K562 (cell line): ENCODE results near the gene NR0B2. TPM values are rescaled to one million over a fixed set of nuclear protein-coding genes. Genes with fewer than 3 reads are reported as not detected.
"Not testable (repeated sequence)": the region's sequence is repeated elsewhere in the genome, so short reads cannot be mapped to it uniquely, and the experiment has no call there.

Source experiments
- ATAC-seq: fragments of 200-7000 bp; cut with Tn5 transposase; 3 replicates; pipeline ENCODE4 v1.9.1; 2020; ENCODE audit warnings: moderate library complexity
- BruUV-seq: library from RNA; stranded (reverse); fragments of 400-500 nt; replicated peaks from 2 replicates; lab custom pipeline; 2021; lab: Mats Ljungman, UMichigan
- CTCF ChIA-PET: fragments of 300-600 bp; formaldehyde crosslinking; extraction: SDS; loops from one replicate; lab custom pipeline; 2021; ENCODE audit warnings: low intra/inter-chr PET ratio; lab: Yijun Ruan, JAX
- POLR2A ChIA-PET: fragments of 300-600, 350-650 bp; sonication (Branson Sonifier 250); formaldehyde crosslinking; extraction: SDS; loops from one replicate; lab custom pipeline; 2021; ENCODE audit warnings: antibody characterized with exemption, inconsistent platforms; lab: Yijun Ruan, JAX
- DNase-seq, 4 experiments: peaks; one replicate each; pipeline versions ENCODE4 v3.0.0 to v3.0.0-alpha.2; 2011 to 2018; ENCODE audit warnings: low spot score in 3 of 4, mixed read lengths in 3 of 4; ENCODE audit errors: extremely low read depth in 1 of 4
- FAIRE-seq: peaks from 2 replicates; lab custom pipeline; 2011; peaks lifted over from hg19 to GRCh38; lab: Jason Lieb, UNC
- H2AFZ ChIP-seq: 2 replicates; pipeline ENCODE4 v1.6.0; 2011; ENCODE audit warnings: low read depth, low read length, control low read depth, inconsistent platforms
- H3K27ac ChIP-seq: fragments of 200-600 bp; 3 replicates; pipeline ENCODE4 v1.8.0; 2011; ENCODE audit warnings: low read depth, mild to moderate bottlenecking, control low read depth, inconsistent platforms, low read length, moderate library complexity, mixed read lengths; ENCODE audit errors: extremely low read depth
- H3K27me3 ChIP-seq, 2 experiments: fragments of 300-600 bp in 1 of 2; 2 replicates in 1 of 2; 3 replicates in 1 of 2; pipeline versions ENCODE4 v1.6.0 to v1.8.0; 2011; ENCODE audit warnings: inconsistent platforms in 2 of 2, low read length in 2 of 2, mild to moderate bottlenecking in 1 of 2, mixed read lengths in 1 of 2, moderate library complexity in 1 of 2; ENCODE audit not compliant: control insufficient read depth in 2 of 2, insufficient read depth in 2 of 2
- H3K36me3 ChIP-seq: fragments of 300-600 bp; 3 replicates; pipeline ENCODE4 v1.8.0; 2011; ENCODE audit warnings: mild to moderate bottlenecking, low read length, inconsistent platforms; ENCODE audit not compliant: control insufficient read depth, insufficient read depth
- H3K4me1 ChIP-seq, 2 experiments: fragments of 200-600 bp in 1 of 2; replicated peaks in 1 of 2; 2 replicates in 1 of 2; 3 replicates in 1 of 2; pipeline versions ENCODE4 v1.5.1 to v1.8.0; 2011; ENCODE audit warnings: inconsistent platforms in 2 of 2, low read length in 2 of 2, mild to moderate bottlenecking in 1 of 2, mixed read lengths in 1 of 2, moderate library complexity in 1 of 2; ENCODE audit not compliant: control insufficient read depth in 2 of 2, insufficient read depth in 2 of 2
- H3K4me2 ChIP-seq: 2 replicates; pipeline ENCODE4 v1.6.1; 2011; ENCODE audit warnings: low read length, control low read depth, inconsistent platforms, mixed read lengths; ENCODE audit not compliant: insufficient read depth
- H3K4me3 ChIP-seq: fragments of 200-600 bp; sonication (generic), shearing (Covaris generic); 2 replicates; pipeline ENCODE4 v1.5.1; 2016; ENCODE audit warnings: control low read depth, inconsistent platforms
- H3K79me2 ChIP-seq: fragments of 200-600 bp; 3 replicates; pipeline ENCODE4 v1.8.0; 2011; ENCODE audit warnings: low read length, inconsistent platforms; ENCODE audit not compliant: control insufficient read depth, insufficient read depth
- H3K9ac ChIP-seq, 2 experiments: 2 replicates each; pipeline versions ENCODE4 v1.6.0 to v1.6.1; 2011; ENCODE audit warnings: low read depth in 2 of 2, low read length in 2 of 2, control low read depth in 1 of 2, inconsistent platforms in 1 of 2, mild to moderate bottlenecking in 1 of 2, mixed read lengths in 1 of 2; ENCODE audit not compliant: insufficient read depth in 1 of 2
- H3K9me1 ChIP-seq: one replicate; pipeline ENCODE4 v1.6.0; 2011; ENCODE audit warnings: inconsistent platforms, mild to moderate bottlenecking, low read length, moderate library complexity; ENCODE audit not compliant: control insufficient read depth, insufficient read depth
- H3K9me3 ChIP-seq: replicated peaks from 2 replicates; pipeline ENCODE4 v1.5.1; 2011; ENCODE audit warnings: low read depth, low read length, inconsistent platforms; ENCODE audit not compliant: control insufficient read depth, insufficient read depth
- H4K20me1 ChIP-seq: replicated peaks from 2 replicates; pipeline ENCODE4 v1.6.1; 2011; ENCODE audit warnings: low read length, inconsistent platforms, mixed read lengths; ENCODE audit not compliant: control insufficient read depth, insufficient read depth
- CEBPG ChIP-seq, 3 experiments: fragments of 200-800 bp in 1 of 3; sonication (Bioruptor generic) in 1 of 3; sonication (generic) in 1 of 3; formaldehyde crosslinking in 1 of 3; IDR thresholded peaks in 2 of 3; conservative IDR thresholded peaks in 1 of 3; 2 replicates each; pipeline versions ENCODE4 v1.6.1 to v1.8.0; 2016 to 2022; ENCODE audit warnings: missing compliant biosample characterization in 2 of 3, missing genetic modification characterization in 2 of 3, mild to moderate bottlenecking in 1 of 3, missing genetic modification reagents in 1 of 3
- CTBP1 ChIP-seq: fragments of 450-650 bp; IDR thresholded peaks from 2 replicates; pipeline ENCODE4 v1.6.1; 2016; ENCODE audit warnings: borderline replicate concordance
- GTF2A2 ChIP-seq: IDR thresholded peaks from 2 replicates; pipeline ENCODE4 v1.6.1; 2016; ENCODE audit warnings: mild to moderate bottlenecking, missing genetic modification characterization, missing compliant biosample characterization
- PML ChIP-seq: IDR thresholded peaks from 2 replicates; pipeline ENCODE4 v1.6.1; 2012; ENCODE audit warnings: low read length, inconsistent platforms
- TFAM ChIP-seq: fragments of 250-450 bp; sonication (Bioruptor Pico); conservative IDR thresholded peaks from 2 replicates; pipeline ENCODE4 v1.5.0; 2021; ENCODE audit warnings: mild to moderate bottlenecking, moderate library complexity
- ZNF431 ChIP-seq: sonication (generic); formaldehyde crosslinking; IDR thresholded peaks from 2 replicates; pipeline ENCODE4 v1.8.0; 2022; ENCODE audit warnings: mild to moderate bottlenecking, missing genetic modification reagents
- WGBS: fragments of 100-300 bp; shearing (Covaris generic); methylation state at CpG from one replicate; pipeline ENCODE4 v1.1.6; 2016; ENCODE audit warnings: low coverage, mixed read lengths; ENCODE audit not compliant: insufficient coverage; ENCODE audit errors: missing lambda C conversion rate; 5-methylcytosine and 5-hydroxymethylcytosine counted together
- in situ Hi-C: fragments of 300-500 bp; cut with MboI; formaldehyde crosslinking; loops from 4 replicates; pipeline ENCODE4 v1.15.0; 2018; ENCODE audit warnings: inconsistent platforms, mixed read lengths
- intact Hi-C: fragments of 100-400 bp; cut with micrococcal nuclease; formaldehyde crosslinking; loops from 2 replicates; pipeline ENCODE4 v1.14.2; 2022
- polyA plus RNA-seq, 8 experiments: library from polyadenylated mRNA; depleted of rRNA in 4 of 8; stranded (reverse) in 5 of 8; unstranded in 3 of 8; fragments of >200 nt; fragmentation: Nextera tagmentation in 2 of 8; fragmentation: Illumina TruSeq in 1 of 8; extraction: Ambion mirVana in 2 of 8; extraction: Trizol in 1 of 8; gene quantifications; 2 replicates each; pipeline versions ENCODE4 v1.2.1 to v1.2.3, GENCODE V29; 2011 to 2014; ENCODE audit warnings: inconsistent platforms in 1 of 8, missing spikeins in 1 of 8
- total RNA-seq, 7 experiments: library from RNA; depleted of rRNA in 6 of 7; stranded (reverse); fragments of >200 nt in 6 of 7; fragmentation: Illumina TruSeq in 2 of 7; extraction: Trizol in 2 of 7; gene quantifications; 2 replicates each; pipeline versions ENCODE4 v1.2.1 to v1.2.3, GENCODE V29; 2011 to 2021; ENCODE audit warnings: low replicate concordance in 1 of 7
- TF ChIP-seq, protein P1 (sequence below): fragments of 450-650 bp; IDR thresholded peaks from 2 replicates; pipeline ENCODE4 v1.6.1; 2016; ENCODE audit warnings: missing biosample characterization, missing genetic modification characterization
- TF ChIP-seq, protein P2 (sequence below): sonication (generic); formaldehyde crosslinking; IDR thresholded peaks from 2 replicates; pipeline ENCODE4 v1.8.0; 2022; ENCODE audit warnings: mild to moderate bottlenecking, missing genetic modification reagents

The NR0B2 gene
- total and polyA plus RNA-seq, 9 of the 15 experiments (the other 6 are each of a cell fraction or from before 2014, with no cell fraction given) = not detected

DNA sequence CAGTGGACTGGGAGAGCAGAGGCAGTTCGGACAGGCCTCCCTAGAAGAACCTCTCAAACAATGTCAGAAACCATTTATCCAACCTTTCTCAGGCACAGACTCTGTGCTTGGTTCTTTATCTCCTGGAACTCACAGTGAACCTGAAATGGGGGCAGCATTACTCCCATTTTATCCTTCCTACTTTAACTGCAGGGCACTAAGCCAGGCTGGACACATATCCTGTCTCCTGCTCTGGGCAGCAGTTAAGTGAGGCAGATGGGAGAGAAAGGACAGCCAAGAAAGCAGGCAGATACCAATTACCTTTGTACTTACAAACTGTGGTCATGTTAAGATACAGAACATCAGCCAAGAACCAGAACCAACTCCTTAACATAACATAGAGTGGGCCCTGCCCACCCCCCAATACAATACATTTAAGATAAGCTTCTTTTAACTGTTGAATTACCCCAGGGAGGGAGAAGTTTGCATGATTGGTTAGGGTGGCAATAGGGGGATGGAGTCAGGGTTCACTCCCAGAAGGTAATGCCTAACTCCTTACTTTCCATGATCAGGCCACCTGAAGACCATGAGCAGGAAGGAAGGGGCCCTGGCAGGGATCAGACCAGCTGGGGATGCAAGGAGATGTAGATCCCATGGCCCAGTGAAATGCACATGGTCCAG is 35.6 kb upstream of the NR0B2 start:
- no peaks in the 10 kb centered on the region for H3K27me3 ChIP-seq
- WGBS = 100% methylated on average over 1 of the region's 1 CpG
- intact Hi-C loops = no loop called here
- H3K36me3 ChIP-seq = peaks cover 28% of the 10 kb centered on the region; the same call in 2 of the 3 replicates
- no TSS peak for BruUV-seq
- peak overlapping the region in 1 of 2 experiments; percentile 78; a peak in 2 of 4 replicates for H3K9ac ChIP-seq
- H3K79me2 ChIP-seq = no peaks in the 10 kb centered on the region
- no peak overlapping the region for H3K4me3 ChIP-seq
- peaks cover 22 to 28% of the 10 kb centered on the region in 2 experiments; a peak in 4 of 5 replicates for H3K4me1 ChIP-seq
- in situ Hi-C loops = no loop called here
- ChIA-PET CTCF (no interaction called here), POLR2A (interaction anchor here (0.9 to 1.0 kb wide), 2 partner anchors 13 to 39 kb away, joined by 3 read pairs; no protein-coding TSS in a partner anchor)
- H3K27ac ChIP-seq = 0 out of 3 replicates have a peak overlapping the region, but pooled peaks have one; percentile 2
- peaks cover 4% of the 10 kb centered on the region for H3K9me1 ChIP-seq
- no peaks in the 10 kb centered on the region; the same call in 1 of the 2 replicates for H3K9me3 ChIP-seq
- DNase-seq = peak in 1 of 4 experiments; percentile 24
- no peak overlapping the region for H2AFZ ChIP-seq
- no peaks in the 10 kb centered on the region for H4K20me1 ChIP-seq
- no peak for ATAC-seq
- no peak for TF ChIP-seq CTBP1
- no peak for TF ChIP-seq ZNF431 (CRISPR knock-in tag)
- TF ChIP-seq TFAM (CRISPR knock-in tag) = no peak
- 0 out of 2 replicates have a peak, but pooled peaks have one; percentile 21 for TF ChIP-seq PML
- TF ChIP-seq, protein P1, sequence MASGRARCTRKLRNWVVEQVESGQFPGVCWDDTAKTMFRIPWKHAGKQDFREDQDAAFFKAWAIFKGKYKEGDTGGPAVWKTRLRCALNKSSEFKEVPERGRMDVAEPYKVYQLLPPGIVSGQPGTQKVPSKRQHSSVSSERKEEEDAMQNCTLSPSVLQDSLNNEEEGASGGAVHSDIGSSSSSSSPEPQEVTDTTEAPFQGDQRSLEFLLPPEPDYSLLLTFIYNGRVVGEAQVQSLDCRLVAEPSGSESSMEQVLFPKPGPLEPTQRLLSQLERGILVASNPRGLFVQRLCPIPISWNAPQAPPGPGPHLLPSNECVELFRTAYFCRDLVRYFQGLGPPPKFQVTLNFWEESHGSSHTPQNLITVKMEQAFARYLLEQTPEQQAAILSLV (tag) = no peak
- TF ChIP-seq, protein P2, sequence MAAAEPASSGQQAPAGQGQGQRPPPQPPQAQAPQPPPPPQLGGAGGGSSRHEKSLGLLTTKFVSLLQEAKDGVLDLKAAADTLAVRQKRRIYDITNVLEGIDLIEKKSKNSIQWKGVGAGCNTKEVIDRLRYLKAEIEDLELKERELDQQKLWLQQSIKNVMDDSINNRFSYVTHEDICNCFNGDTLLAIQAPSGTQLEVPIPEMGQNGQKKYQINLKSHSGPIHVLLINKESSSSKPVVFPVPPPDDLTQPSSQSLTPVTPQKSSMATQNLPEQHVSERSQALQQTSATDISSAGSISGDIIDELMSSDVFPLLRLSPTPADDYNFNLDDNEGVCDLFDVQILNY (CRISPR knock-in tag) = 0 out of 2 replicates have a peak, but pooled peaks have one; percentile 73
- TF ChIP-seq GTF2A2 (tag) = no peak
- TF ChIP-seq CEBPG (CRISPR knock-in tag; IDR thresholded peaks at IDR 0.05) = no peak
- TF ChIP-seq CEBPG (tag; conservative IDR thresholded peaks at IDR 0.05 in 1 of 2, IDR thresholded peaks at IDR 0.05 in 1 of 2) = no peak
- H3K4me2 ChIP-seq = no peak overlapping the region
- no peak for FAIRE-seq

DNA sequence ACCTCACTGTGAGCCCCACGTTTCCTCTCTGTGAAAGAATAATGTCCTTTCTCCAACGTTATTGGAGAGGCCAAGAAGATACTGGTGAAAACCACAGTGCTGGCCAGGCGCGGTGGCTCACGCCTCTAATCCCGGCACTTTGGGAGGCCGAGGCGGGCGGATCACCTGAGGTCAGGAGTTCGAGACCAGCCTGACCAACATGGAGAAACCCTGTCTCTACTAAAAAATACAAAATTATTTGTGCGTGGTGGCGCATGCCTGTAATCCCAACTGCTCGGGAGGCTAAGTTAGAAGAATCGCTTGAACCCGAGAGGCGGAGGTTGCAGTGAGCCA is 34.9 kb upstream of the NR0B2 start:
- BruUV-seq, POLR2A ChIA-PET, FAIRE-seq, H3K4me3 ChIP-seq, H4K20me1 ChIP-seq, DNase-seq, H3K27ac ChIP-seq, H3K79me2 ChIP-seq, in situ Hi-C loops, H3K9me3 ChIP-seq, intact Hi-C loops, H3K9me1 ChIP-seq, CTCF ChIA-PET, H2AFZ ChIP-seq, H3K4me2 ChIP-seq, ATAC-seq, H3K27me3 ChIP-seq: not testable (repeated sequence)
- Histone ChIP-seq H3K9ac (peak overlapping the region in 1 of 2 experiments; percentile 27; a peak in 1 of 4 replicates), H3K4me1 (peaks cover 22 to 30% of the 10 kb centered on the region in 2 experiments; a peak in 4 of 5 replicates), H3K36me3 (peaks cover 35% of the 10 kb centered on the region; the same call in 2 of the 3 replicates)
- WGBS = 73% methylated on average over 16 of the region's 16 CpGs
